ENCODE measurements around the gene LRBA.
"Not testable (repeated sequence)": the region's sequence is repeated elsewhere in the genome, so short reads cannot be mapped to it uniquely, and the experiment has no call there.

The LRBA gene

DNA sequence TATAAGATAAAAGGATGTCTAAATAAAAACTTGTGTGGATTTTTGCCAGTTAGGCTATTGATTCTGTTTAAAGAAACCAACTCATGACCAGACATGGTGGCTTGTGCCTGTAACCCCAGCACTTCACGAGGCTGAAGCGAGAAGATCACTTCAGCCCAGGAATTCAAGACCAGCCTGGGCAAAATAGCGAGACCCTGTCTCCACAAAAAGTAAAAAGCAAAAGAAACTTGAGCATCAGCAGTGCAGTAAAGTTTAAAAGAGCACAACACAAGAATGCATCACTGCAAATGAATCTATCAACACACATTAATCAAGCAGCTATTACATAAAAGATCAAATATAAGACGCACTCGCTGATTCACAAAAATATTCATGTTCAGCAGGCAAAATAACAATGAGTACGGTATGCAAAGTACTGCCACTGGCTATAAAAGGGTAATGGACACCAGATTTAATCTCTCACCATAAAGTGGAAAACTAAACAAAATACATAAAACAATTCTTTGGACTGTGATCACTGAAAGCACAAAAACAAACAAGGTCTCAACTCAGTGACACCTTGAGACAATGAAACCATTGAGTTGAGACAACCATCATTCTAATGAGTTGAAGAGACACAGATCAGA lies 41.3 kb downstream of the LRBA start:
- DNase-seq (ENCODE audit: low spot score), result no peak

DNA sequence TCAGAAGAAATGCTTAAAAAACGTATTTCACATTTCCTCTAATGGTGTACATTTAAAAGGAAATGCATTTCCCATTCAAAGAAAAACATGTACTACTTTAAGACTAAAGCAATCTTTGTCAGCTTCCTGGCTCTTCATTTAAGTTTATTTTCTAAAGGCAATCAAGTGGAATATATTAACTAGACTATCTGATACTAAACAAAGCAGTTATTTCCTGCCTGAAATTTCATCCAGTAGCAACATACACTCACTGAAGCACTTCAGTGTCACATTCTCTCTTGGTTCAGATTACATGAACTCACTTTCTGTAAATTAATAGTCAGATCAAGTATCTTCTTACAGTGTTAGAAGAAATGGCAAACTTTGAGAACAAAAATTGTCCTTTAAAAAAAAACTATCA lies 42.5 kb downstream of the LRBA start:
- no peak for DNase-seq (ENCODE audit: low spot score)

GRCh38 chr4:150971901-150972300 lies 43.2 kb downstream of the LRBA start:
- no peak for DNase-seq (ENCODE audit: low spot score)

DNA sequence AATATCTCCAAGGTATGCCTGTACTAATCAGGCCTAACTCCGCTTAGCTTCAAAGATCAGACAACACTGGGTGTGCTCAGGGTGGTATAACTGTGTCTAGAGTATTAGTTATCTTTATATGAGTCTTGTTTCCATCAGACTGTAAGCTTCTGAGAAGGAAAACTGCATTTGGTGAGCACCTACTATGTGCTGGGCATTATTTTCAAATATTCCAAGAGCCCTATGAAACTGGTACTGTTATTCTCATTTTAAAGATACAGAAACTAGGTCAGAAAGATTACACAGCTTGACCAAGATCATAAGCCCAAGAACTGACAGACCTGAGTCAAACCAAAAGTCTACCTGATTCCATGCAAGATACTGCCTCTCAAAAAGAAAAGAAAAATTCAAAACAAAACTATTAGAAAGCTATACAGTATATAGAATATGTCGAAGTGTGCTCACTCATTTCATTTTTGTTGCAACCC lies 44.4 kb downstream of the LRBA start:
- no peak for DNase-seq (ENCODE audit: low spot score)

- no peak for DNase-seq (ENCODE audit: low spot score)
Observed at GRCh38 chr4:150964754-150965153, 50.3 kb downstream of the LRBA start.

GRCh38 chr4:150963602-150964345 lies 51.3 kb downstream of the LRBA start:
- not testable (repeated sequence) for DNase-seq (ENCODE audit: low spot score)

GRCh38 chr4:150962245-150962644 lies 52.8 kb downstream of the LRBA start:
- DNase-seq (ENCODE audit: low spot score), result no peak

GRCh38 chr4:150961566-150961965 lies 53.5 kb downstream of the LRBA start:
- no peak for DNase-seq (ENCODE audit: low spot score)

DNA sequence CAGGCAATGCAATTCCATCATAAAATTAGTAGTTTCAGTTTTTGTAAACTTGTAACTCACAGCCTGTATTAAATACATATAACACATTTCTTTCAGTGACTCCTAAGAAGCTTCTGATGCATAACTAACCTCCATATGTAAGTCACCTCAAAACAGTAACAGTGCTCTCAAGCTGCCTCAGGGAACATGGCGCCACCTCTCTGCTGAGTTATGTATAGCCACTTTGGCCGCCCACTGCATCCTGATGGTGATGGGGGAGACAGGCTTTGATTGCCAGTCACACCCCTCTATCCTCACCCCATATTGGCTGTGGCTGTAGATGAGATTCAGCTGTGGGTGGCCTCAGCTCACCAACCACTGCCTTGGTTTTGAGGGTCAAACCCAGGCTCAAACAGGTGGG lies 54.3 kb downstream of the LRBA start:
- peak; percentile 18 for DNase-seq (ENCODE audit: low spot score)

GRCh38 chr4:150960079-150960478 lies 55.0 kb downstream of the LRBA start:
- DNase-seq (ENCODE audit: low spot score), result peak; percentile 53

- not testable (repeated sequence) for DNase-seq (ENCODE audit: low spot score)
Observed at GRCh38 chr4:150957981-150958380, 57.1 kb downstream of the LRBA start.

DNA sequence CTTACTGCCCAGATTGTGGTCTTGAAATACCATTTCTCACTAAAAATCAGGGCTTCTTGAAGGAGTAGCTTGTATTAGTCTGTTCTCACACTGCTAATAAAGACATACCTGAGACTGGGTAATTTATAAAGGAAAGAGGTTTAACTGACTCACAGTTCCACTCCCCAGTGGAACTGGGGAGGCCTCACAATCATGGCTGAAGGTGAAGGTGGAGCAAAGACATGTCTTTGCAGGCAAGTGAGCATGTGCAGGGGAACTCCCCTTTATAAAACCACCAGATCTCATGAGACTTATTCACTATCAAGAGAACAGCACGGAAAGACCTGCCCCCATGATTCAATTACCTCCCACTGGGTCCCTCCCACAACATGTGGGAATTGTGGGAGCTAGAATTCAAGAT lies 58.0 kb downstream of the LRBA start:
- DNase-seq (ENCODE audit: low spot score), result not testable (repeated sequence)

DNA sequence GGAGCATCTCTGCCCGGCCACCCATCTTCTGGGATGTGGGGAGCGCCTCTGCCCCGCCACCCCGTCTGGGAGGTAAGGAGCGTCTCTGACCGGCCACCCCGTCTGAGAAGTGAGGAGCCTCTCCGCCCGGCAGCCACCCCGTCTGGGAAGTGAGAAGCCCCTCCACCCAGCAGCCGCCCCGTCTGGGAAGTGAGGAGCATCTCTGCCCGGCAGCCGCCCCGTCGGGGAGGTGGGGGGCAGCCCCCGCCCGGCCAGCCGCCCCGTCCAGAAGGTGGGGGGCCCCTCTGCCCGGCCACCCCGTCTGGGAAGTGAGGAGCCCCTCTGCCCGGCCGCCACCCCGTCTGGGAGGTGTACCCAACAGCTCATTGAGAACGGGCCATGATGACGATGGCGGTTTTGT lies 61.2 kb downstream of the LRBA start:
- DNase-seq (ENCODE audit: low spot score), result not testable (repeated sequence)

DNA sequence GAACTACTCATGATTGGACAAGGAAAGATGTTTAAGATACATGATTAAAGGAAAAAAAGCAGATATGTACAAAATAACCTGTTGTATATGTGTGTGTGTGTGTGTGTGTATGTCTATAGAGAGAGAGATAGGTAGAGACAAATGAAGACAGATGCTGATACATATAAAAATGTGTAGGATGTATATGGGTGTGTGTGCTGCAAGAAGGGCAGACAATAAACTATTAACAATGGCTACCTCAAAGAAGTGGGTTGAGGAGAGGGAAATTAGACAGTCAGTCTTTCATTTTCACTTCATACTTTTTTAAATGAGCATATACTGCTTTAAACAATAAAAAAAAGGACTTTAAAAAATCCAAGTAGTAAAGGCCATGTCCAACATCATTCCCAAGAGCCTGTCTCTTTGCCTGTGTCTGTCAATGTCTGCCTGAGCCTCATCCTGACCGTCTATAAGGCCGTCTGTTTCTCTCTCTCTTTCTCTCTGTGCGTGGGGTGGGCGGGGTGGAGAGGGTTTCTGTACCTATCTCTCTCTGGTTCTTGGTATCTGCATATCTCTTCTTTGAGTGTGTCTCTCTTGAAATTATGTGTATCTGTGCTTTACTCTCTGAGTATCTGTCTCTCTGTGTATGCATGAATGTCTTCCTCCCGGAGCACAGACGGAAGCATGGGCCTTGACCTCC lies 62.8 kb downstream of the LRBA start:
- no peak for DNase-seq (ENCODE audit: low spot score)

DNA sequence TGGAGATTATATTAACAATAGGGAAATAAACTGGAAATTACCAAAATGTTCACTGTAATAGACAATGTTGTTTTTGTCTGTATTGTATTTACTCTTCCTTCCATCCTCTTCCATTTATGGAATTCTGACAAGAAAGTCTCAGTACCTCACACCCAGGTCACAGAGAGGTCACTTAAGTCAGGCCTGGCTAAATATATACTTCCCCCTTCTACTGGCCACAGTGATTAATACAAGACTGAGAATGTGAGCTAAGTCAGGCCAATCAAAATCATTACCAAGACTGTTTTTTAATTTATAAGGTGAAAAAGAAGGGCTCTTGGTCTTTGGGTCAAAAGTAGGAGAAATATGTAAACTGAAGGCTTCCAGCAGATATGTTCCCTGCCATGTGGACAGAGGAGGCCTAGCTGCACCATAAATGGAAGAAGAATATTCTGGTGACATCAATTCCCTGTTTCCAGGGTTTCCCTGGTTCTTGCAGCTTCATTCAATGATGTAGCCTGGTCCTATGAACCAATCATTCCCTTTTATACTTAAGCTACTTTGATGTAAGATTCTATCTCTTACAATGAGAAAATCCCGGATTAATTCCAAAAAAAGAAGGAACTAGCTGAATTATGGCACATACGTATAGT lies 64.3 kb downstream of the LRBA start:
- no peak for DNase-seq (ENCODE audit: low spot score)

- no peak for DNase-seq (ENCODE audit: low spot score)
Observed at GRCh38 chr4:150949943-150950342, 65.1 kb downstream of the LRBA start.

- no peak for DNase-seq (ENCODE audit: low spot score)
Observed at GRCh38 chr4:150949342-150949741, 65.7 kb downstream of the LRBA start.

DNA sequence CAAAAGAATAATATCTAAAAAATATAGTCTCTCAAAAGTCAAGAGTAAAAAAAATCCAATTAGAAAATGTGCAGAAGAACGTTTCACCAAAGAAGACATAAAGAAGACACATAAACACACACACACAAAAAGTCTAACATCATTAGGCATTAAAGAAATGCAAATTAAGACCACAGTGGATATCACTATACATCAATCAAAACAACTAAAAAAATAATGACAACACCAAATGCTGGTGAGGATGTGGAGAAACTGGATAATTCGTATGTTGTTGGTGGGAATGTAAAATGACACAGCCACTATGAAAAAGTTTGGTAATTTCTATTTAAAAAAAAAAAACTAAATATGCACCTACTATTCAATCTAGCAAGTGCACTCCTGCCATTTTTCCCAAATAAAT lies 66.4 kb downstream of the LRBA start:
- DNase-seq (ENCODE audit: low spot score), result no peak

GRCh38 chr4:150948074-150948473 lies 67.0 kb downstream of the LRBA start:
- no peak for DNase-seq (ENCODE audit: low spot score)

DNA sequence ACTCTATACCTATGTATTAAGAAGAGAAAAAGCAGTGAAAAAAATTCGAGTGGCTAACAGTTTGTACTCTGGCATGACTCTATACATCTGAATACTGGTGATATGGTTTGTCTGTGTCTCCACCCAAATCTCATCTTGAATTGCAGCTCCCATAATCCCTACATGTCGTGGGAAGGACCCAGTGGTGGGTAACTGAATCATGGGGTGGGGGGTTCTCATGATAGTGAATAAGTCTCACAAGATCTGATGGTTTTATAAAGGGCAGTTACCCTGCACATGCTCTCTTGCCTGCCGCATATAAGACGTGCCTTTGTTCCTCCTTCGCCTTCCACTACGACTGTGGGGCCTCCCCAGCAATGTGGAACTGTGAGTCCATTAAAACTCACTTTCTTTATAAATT lies 70.4 kb downstream of the LRBA start:
- DNase-seq (ENCODE audit: low spot score), result no peak

- DNase-seq (ENCODE audit: low spot score), result no peak
Observed at GRCh38 chr4:150943818-150944217, 71.3 kb downstream of the LRBA start.

- no peak for DNase-seq (ENCODE audit: low spot score)
Observed at GRCh38 chr4:150943126-150943525, 72.0 kb downstream of the LRBA start.

DNA sequence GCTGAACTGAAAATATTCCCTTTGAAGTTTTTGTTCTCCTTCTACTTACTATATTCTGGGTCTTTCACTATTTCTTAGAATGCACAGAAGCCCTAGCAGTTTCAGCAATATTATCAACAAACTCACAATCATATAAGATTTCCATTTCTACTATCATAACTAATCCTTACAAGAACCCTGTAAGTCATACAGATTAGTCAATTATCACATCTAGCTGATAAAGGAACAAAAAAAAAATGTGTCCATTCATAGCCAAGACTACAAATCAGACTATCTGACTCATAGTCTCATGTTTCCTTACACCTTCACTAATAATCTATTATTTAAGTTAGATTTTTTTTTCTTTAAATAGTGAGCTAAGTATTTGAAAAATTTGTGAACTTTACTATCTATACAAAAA lies 72.5 kb downstream of the LRBA start:
- DNase-seq (ENCODE audit: low spot score), result no peak
